NCI-H82 treated with DMSO at 0.1 percent for 48 hours (cell line): ENCODE data around the gene FOS.
A peak's percentile ranks its signal among the peaks of the same experiment; 100 is the strongest.

Experiments
- DNase-seq: peaks from one replicate; lab custom pipeline; 2025; ENCODE audit not compliant: unreplicated experiment; lab: John Stamatoyannopoulos, UW

Gene FOS

DNA sequence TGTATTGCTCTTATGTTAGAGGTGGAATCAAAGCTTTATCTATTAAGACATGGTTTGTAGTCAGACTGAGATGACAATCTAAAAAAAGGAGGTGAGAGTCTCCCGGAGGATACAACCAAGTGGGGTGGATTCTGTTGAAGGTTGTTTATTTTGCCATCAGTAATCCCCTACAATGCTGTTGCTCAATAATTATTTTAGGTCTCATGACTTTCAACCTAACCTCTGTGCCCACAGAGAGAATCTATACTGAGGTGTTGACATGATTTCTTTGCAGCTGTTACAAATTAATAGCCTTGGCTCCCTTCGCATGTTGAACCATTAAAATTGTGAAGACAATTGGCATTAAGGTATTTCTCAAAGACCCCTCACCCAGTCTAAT, 28.7 kb upstream of the FOS start:
- no peak for DNase-seq

DNA sequence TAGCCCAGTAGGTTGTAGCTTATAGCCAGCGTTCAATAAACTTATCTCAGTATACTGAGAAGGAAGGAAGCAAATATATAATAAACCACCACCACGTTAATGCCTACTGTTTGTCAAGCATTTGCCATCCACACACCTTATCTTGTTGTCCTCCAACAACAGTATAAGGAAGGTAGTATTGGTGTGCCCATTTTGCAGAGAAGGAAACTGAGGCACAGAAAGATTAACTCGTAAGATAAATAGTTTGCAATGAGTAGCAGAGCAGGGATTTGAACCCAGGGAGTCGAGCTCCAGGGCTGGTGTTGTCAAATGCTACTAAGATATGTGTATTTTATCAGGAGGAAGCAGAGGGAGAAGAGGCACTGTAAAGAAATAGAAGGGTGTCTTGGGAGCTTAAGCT, 27.8 kb upstream of the FOS start:
- no peak for DNase-seq

DNA sequence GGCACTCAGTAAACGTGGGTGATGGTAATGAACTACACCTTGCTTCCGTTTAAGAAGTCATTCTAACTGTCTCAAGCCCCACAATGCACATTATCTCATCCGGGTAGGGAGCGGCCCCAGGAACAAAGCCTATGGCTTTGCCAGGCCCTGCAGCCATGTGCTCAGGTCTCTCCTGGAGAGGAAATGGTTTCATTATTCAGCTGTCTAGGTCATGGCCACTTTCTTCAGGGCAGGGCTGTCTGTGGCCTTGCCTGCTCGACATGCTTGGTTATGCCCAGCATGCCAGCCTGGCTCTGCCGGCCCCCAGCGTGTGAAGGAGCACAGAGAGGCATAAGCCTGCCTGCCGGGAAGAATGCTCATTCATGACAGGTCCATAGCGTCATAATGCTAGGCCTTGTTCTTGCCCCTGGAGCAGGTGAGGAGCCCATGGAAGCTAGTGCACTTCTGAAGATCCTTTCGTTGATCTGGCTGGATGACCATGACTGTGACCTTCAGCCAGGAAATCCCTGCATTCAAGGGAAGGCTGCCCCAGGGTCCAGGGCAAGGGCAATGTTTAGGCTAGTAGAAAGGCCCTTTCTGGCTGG, 26.3 kb upstream of the FOS start:
- DNase-seq = no peak

DNA sequence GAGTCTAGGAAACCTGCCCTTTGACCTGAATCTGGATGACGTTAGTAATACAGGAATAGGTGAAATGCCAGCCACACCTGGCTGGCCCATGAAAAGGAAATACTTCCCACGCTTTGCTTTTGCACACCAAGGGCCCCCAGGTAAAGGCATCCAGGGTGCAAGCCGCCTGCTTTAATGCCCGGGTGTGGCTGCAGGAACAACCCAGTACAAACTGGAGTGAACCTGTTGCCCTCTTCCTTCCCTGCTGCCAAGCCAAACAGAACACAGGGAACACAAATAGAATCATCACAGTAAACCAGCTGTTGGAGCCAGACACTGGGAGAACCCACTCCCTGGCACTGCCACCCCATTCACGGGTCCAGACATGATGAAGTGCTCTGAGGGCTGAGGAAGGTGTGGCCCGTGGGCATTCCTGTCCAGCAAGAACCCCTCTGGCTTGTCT, 24.2 kb upstream of the FOS start:
- DNase-seq = no peak

DNA sequence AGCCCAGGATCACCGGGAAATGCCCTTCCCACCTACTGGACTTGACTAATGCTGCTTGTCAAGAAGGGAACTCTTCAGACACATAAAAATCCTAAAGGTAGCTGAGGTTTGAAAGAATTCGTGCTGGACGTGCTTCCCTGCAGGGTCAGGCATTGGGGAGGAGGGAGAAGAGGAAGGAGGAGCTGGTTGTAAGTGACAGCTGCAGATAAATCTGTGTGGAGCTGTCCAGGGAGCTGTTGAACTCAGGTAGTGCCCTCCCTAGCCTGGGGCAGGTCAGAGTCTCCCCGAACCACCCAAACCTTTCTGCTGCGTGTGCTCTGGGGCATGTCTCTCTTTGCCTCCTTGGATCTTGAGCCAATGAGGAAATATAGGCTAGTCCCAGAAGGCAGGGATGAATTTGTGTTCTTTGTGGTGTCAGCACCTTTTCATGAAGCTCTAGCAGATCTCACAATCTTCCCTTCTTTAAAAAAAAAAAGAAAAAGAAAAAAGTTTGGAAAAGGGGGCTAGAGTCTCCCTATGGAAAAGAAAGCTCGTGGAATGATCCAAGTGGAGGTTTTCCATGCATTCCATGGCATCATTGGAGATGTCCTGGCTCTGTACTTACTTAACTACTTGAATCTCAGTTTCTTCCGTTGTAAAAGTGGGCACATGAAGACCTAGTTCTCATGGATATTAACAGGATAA, 23.6 kb upstream of the FOS start:
- DNase-seq = no peak

DNA sequence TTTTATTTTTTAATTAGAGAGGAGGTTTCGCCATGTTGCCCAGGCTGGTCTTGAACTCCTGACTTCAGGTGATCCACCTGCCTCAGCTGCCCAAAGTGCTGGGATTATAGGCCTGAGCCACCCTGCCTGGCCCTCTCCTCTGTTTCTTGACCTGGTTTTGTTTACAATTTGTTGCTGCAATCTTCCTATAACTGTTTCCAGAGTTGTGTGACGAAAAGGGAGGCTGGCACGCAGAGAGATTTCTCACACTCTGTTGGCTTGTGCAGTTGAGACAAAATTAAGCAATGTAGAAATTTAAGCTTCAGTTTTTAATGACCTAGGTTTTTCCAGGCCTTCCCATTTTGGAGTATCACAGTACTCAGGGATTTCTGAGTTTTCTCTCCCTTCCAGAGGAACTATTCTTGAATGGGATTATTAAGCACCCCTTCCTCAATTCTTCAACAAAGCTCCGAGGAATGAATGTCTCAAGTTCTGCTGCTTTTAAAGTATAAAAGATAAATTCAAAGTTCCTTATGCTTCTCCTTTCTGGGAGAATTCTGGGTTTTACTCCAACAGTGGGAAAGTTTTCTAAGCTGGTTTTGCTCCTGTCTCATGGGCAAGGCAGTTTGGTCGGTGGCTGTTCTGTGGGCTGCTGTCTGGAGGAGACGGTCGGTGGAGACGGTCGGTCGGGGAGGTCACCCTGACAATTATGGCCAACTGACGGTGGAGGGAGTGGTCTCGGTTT, 20.4 kb upstream of the FOS start:
- no peak for DNase-seq

DNA sequence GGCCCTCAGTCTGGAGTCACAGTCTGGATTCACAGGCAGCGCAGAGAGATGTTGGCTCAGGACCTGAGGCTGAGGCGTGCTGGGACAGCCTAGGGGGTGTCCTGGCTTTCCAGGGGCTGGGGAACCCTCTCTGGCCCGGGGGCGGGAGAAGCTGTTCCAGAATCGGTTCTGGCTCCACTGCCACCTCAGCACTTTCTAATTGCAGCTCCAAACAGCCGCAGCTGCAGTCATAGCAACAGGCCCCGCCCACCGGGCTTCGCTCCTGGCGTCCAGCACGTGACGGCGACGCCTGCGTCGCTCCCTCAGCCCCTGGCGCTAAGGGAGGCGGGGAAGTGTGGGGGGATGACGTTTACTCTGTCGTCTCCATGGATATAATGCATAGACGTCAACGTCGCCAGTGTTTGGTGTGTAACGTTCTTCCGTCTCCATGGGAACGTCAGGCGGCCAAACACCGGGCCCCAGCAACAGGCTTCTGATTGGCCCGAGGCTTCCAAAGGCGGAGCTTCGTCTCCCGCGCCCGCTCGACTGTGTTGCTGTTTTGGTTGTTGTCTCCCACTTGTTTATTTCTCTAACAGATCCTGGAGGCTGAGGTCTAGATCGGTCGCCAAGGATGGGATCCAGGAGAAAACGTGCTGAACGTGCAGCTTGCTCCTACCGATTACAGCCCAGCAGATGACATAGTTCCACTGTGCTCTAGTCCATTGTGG, 19.7 kb upstream of the FOS start:
- DNase-seq = peak; percentile 92

DNA sequence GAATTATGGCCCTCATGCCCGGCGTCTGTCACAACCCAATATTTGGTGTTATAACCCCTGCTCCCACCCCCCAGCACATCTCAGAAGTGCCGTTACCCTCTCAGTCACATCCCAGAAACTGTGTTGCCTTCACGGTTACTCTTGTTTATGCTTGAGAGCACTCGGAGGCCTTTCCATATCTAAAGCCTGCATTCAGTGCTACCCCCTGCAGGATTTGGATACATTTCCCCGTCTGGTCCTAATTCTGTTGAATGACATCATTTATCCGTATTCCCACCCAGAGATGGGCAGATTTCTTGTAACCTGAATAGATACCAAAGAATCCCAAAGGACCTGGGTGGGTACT, 19.1 kb upstream of the FOS start:
- no peak for DNase-seq

DNA sequence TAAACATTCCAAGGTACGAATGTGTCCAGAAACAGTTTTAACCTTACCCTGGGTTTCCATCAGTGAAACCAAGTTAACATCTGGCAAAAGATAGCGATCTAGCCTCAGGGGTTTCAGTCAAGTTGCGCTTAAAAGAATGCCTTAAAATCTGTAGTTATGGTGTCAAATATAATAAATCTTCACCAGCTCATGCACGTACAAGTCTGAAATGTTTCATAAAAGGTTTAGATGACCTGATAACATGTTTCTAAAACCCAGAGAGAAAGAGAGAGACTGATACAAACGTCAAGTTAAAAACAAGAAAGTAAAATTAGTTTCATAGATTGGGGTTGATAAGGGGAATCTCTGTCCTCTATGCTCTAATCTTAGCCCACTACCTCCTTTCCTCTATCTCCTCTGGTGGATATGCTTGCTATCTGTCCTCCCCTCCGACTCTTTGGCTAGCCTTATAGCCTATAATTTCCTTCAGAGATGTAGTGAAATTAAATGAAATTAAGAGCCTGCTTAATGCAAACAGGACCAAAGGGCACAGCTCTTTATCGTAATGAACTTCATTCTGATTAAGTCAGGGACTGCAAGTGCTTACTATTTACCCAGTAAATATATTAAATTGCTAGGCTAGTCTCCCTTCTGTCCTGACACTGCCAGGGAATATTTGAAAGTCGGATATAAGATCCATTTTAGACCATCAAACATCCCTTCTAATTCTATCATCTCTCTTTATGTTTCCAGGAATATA, 18.4 kb upstream of the FOS start:
- no peak for DNase-seq

DNA sequence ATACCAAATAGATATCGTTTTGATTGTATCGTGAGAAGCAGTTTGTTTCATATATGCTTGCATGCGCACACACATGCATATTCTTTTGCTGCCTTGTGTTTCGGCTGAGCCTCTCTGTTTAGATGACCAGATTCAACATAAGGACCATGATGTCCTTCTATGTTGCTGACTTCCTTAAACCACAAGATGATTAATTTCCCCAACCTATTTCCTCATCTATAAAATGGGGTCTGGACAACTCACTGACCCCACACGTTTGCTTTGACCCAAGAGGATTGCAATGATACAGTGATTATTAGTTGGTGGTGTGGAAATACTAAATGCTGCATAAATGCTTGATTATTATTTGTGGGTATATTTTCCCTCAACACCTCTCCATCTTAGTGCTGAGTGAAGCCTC, 16.8 kb upstream of the FOS start:
- DNase-seq = no peak

DNA sequence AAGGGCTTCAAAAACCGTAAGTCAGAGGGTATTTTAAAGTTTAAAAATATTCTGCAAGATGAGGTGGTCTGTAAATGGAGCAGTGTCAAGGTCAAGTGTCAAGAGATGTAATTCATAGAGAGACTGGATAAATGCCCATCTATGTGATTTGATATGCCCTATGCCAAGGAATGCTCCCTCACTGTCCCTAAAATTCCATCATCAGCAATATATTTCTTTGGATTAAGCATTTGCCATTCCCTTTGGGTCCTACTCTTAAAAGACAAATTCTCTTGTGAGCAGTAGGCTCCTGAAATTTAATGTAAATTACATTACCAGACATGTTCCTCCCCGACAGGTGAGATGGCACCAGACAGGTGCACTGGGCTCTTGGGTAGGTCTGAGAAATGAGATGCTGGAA, 16.0 kb upstream of the FOS start:
- DNase-seq = no peak

DNA sequence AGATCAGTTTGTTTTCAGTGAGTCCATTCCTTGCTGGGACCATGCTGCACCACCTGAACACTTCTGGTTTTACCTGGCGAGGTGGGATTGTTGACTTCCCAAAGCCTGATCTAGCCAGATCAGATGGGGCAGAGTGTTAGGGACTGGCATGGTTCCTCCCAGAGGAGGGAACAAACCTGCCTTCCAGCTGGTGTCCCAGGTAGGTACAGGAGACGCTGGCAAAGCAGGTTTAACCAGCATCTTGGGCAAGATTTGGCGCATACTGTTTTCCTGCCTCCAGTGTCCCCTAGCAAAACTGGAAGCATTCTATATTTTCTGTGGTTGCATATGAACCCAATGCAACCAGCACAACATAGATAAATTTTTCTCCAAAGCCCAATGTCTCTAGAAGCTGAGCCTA, 14.6 kb upstream of the FOS start:
- DNase-seq = no peak

DNA sequence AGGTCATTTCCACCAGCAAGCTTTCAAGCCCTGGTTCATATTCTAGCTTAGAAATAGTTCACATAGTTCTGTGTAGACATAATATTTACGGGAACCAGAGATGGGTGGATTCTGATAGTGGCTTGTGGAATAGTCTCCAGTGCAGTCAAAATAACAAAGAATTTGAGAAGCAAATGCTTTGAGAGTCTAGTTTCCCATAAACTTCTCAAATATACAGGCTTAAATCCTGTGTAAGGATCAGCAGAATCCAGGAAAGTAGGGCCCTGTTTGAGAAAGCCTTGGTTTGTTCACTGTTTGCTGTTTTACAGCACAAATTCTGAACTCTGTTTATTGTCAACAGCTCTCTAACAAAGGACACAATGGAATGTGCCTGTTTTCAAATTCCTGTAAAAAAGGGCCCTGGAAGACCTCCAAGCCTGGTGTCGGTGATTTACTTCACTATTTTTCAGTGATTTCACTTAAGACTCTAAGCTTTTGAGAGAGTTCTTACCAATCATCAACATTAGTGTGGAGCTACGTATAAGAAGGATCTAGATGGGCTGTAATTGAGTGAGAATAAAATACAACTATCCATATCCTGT, 11.4 kb upstream of the FOS start:
- no peak for DNase-seq

DNA sequence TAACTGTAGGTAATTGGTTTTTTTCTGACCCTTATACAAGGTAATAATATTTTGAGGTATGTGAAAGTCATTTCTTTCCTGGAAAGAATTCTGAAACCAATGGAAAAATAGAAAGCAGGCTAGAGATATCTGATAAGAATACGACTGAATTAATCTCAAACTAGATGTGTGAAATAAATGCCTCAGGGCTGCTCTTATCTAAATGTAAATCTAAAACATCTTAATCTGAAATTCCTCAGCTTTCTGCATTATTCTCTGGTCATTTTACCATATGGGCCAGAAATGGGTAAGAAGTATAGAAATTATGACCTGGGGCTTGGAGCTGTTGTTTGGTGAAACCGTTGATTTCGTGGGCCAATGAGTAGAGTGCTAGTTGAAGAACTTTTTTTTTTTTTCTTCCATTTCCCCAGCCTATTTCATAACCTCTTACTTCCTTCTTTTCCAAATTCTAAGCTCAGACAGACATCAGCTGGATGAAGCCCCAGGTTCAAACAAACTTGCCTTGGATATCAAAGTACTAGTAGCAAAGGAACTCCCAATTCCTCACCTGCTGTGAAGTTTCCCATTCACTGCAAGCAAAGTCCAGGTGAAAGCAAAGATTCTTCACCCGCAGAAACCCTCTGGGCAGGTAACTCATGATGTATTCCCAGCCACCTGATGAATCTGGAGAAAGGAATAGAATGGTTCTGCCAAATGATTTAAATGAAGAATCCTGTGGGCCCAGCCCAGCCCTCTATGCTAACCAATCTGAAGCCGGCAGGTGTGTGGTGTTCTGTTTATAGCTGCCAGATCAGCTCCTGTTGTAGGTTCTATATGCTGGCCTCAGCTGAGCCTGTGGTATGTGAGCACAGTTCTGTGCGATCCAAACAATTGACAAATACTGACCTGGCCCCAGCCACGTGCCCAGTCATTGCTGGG, 9.7 kb upstream of the FOS start:
- DNase-seq = no peak

DNA sequence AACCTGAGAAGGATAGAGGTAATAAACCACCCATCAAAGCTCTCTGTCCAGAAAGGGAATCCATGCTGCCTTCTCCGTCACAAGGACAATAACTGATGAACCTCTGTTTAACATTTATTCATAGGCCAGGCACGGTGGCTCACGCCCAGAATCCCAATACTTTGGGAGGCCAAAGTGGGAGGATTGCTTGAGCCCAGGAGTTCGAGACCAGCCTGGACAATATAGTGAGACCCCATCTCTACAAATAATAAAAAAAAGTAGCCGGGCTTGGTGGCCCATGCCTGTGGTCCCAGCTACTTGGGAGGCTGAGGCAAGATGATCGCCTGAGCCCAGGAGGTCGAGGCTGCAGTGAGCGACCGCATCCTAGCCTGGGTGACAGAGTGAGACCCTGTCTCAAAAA, 7.1 kb upstream of the FOS start:
- DNase-seq = no peak

DNA sequence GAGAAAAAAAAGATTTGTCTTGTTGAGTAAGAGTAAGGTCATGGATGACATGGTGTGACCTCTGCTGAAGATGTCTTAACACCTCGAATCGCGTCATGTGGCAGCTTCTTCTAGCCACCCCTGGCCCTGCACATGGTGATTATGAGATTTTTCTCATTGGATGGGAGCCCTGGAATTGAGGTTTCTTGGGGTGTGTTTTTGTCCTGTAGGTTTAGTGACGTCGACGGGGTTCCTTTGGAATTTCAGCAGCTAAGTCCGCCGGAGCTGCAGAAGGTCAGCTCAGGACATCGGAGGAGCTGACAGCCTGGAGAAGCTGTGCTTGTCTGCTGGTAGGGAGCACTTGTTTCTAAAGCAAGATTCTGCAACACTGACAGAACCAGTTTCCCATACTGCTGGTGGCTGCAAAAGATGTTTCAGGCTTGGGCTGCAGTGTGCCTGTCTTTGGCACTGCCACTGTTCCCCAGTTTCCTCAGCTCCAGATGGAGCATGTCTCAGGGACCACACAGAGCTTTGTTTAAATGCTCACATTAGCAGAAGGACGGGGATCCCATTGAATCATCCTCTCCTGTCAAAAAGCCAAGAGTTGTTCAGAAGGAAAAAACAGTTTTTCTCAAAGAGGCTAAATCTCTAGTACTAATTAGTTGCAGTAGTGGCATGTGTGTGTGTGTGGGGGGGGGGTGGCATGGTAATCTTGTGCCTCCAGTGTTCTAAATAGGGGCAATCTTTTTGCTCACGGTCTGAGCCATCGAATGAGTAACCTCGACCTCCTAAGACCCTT, 5.2 kb upstream of the FOS start:
- no peak for DNase-seq

DNA sequence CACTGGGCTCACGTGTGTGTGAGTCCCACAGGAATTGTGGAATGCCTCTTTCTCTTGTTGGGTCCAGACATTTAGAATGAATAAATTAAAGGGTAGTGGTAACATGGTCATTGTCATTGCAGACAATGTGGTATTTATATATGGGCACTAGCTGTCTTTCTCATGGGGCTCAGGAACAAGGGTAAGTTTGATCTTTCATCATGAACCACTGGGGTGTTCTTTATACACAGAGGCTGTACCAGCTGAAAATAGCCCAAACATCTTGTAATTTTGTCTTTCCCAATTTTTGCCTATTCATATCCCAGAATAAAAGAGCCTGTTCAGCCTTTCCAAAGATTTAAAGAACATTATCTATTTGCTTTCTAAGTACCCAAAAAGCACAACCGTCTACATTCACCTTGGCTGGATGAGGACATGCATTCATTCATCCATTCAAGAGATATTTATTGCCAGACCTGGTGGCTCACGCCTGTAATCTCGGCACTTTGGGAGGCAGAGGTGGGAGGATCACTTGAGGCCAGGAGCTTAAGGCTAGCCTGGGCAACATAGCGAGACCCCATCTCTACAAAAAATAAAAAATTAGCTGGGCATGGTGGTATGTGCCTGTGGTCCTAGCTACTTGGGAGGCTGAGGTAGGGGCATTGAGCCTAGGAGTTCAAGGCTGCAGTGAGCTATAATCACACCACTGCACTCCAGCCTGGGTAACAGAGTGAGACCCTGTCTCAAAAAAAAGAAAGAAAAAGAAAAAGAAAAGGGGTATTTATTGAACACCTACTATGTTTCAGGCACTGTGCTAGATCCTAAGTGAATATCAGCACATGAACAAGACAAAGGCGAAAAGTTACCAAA, 4.4 kb upstream of the FOS start:
- DNase-seq = no peak

DNA sequence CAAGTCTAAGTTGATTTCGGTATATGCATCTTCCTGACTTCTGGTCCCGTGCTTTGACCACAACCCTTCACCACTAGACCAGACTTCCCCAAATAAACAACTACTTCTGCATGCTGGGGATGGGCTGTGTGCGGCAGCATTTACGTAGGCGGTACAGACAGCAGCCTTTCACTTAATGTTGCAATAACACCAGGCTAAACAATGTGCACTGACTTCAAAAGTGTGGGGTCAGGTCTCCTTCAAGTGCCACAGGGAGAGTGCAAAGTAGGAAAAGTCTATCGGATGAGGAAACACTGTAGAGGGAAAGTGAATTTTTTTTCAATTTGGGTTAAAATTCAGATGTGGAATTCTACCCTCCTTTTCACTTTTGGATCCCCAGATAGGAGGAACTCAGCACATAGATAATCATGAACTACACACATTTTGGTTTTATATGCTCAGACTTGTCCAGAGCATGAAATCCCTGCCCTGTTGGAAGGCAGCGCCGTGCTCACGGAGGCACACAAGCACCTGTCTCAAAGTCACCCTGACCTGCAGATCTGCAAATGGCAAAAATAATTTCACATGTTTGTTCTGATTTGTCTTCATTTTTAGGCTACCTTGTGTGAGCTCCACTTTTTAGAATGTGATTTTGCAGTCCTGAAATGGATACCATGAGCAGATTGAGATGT, 3.6 kb upstream of the FOS start:
- no peak for DNase-seq
